ENCODE data around the gene TXNRD1. TPM values are rescaled to one million over a fixed set of nuclear protein-coding genes. Genes with fewer than 3 reads are reported as not detected.

Gene TXNRD1
- total and polyA plus RNA-seq, 9 donors = 45.0 to 157 (median 77.4) TPM

GRCh38 chr12:104175726-104176247 is 39.8 kb upstream of the TXNRD1 start:
- DNase-seq = no peak
- peaks cover 8% of the 10 kb centered on the region for H3K4me1 ChIP-seq (ENCODE audit: insufficient read depth)
- TF ChIP-seq EP300 (IDR thresholded peaks at IDR 0.05) = no peak
- intact Hi-C loops (cut with DNase I) = no loop called here
- no peak overlapping the region for H3K27ac ChIP-seq
- no peaks in the 10 kb centered on the region for H3K9me3 ChIP-seq
- H3K4me3 ChIP-seq = no peak overlapping the region
- no peaks in the 10 kb centered on the region for H3K36me3 ChIP-seq
- WGBS, 3 donors = 83 to 88% (median 86%) methylated on average over 10 of the region's 10 CpGs
- no peaks in the 10 kb centered on the region for H3K27me3 ChIP-seq

GRCh38 chr12:104177336-104177662 is 38.3 kb upstream of the TXNRD1 start:
- H3K4me1 ChIP-seq (ENCODE audit: insufficient read depth) = peaks cover 8% of the 10 kb centered on the region

DNA sequence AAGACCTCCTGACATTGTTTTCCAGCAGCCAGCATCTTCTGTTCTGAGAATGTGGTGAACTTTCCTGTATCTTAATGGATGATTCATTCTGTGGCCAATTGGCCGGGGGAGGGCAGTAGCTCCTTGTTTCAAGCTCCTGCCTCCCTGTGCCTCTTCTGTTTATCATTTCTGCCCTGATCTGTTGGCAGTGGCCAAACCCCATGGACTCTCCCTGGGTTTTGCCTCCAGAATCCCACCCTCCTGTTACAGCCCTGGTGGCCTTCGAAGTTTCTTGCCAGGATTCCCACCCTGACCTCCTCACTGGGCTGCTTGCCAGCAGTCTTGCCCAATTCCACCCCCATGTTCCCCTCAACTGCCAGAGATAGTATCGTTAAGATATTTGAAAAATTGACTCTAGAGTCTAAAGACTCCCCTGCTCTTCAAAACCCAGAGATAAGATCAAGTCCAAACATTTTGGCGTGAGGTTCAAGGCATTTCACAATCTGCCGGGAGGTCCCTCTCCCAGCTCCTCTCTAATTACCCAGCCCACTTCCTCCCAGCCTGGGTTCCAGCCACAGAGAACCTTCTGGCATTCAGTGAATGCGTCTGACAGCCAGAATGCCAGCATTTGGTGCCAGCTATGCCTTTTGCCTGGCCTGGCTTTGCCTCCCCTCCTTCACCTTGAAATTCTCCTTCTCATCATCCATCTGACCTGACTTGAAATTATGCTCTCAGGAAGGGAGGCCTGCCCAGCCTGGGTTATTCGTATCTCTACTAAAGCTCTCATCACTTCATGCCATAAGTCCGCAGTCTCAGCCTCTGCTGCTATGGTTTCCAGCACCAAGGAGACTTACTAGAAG is 37.7 kb upstream of the TXNRD1 start:
- WGBS, 3 donors = 15 to 25% (median 21%) methylated on average over 7 to 8 of the region's 8 CpGs
- intact Hi-C loops (cut with DNase I) = no loop called here
- Histone ChIP-seq H3K27ac (peak overlapping the region in 1 of 2 donors; percentile 43), H3K4me1 (ENCODE audit: insufficient read depth) (peaks cover 8% of the 10 kb centered on the region), H3K9me3 (no peaks in the 10 kb centered on the region), H3K4me3 (no peak overlapping the region), H3K27me3 (no peaks in the 10 kb centered on the region), H3K36me3 (no peaks in the 10 kb centered on the region)
- DNase-seq = peak; percentile 68 to 90 (median 78)
- peak; percentile 92 for TF ChIP-seq EP300 (IDR thresholded peaks at IDR 0.05)
- peak in 1 of 3 donors; percentile 15 for TF ChIP-seq CTCF (IDR thresholded peaks at IDR 0.05)
- TF ChIP-seq POLR2A (IDR thresholded peaks at IDR 0.05) = no peak

More at GRCh38 chr12:104177336-104177662, 38.3 kb upstream of the TXNRD1 start:
- DNase-seq = no peak
- H3K36me3 ChIP-seq = no peaks in the 10 kb centered on the region
- TF ChIP-seq EP300 (IDR thresholded peaks at IDR 0.05) (no peak), POLR2A (IDR thresholded peaks at IDR 0.05) (no peak), CTCF (IDR thresholded peaks at IDR 0.05) (no peak)
- peak overlapping the region in 1 of 2 donors; percentile 14 for H3K27ac ChIP-seq
- no peak overlapping the region for H3K4me3 ChIP-seq
- 3 to 6% (median 5%) methylated on average over 2 of the region's 2 CpGs for WGBS, 3 donors
- H3K27me3 ChIP-seq = no peaks in the 10 kb centered on the region
- H3K9me3 ChIP-seq = no peaks in the 10 kb centered on the region
- intact Hi-C loops (cut with DNase I) = no loop called here

GRCh38 chr12:104180374-104180773 is 35.2 kb upstream of the TXNRD1 start:
- Histone ChIP-seq H3K9me3 (peaks cover 0 to 5% of the 10 kb centered on the region in 2 donors), H3K4me3 (no peak overlapping the region), H3K27ac (no peak overlapping the region), H3K4me1 (ENCODE audit: insufficient read depth) (peaks cover 8% of the 10 kb centered on the region), H3K27me3 (no peaks in the 10 kb centered on the region), H3K36me3 (no peaks in the 10 kb centered on the region)
- 54 to 74% (median 55%) methylated on average over 5 of the region's 5 CpGs for WGBS, 3 donors
- intact Hi-C loops (cut with DNase I) = no loop called here
- TF ChIP-seq CTCF (IDR thresholded peaks at IDR 0.05) = no peak
- TF ChIP-seq EP300 (IDR thresholded peaks at IDR 0.05) = no peak
- no peak for TF ChIP-seq POLR2A (IDR thresholded peaks at IDR 0.05)
- DNase-seq = no peak

- WGBS, 3 donors = 42 to 48% (median 43%) methylated on average over 4 of the region's 4 CpGs
- Histone ChIP-seq H3K27ac (no peak overlapping the region), H3K4me1 (ENCODE audit: insufficient read depth) (peaks cover 8% of the 10 kb centered on the region), H3K9me3 (peaks cover 0 to 5% of the 10 kb centered on the region in 2 donors), H3K4me3 (no peak overlapping the region), H3K36me3 (no peaks in the 10 kb centered on the region), H3K27me3 (no peaks in the 10 kb centered on the region)
- TF ChIP-seq POLR2A (IDR thresholded peaks at IDR 0.05) (no peak), EP300 (IDR thresholded peaks at IDR 0.05) (no peak), CTCF (IDR thresholded peaks at IDR 0.05) (no peak)
- no peak for DNase-seq
- intact Hi-C loops (cut with DNase I) = no loop called here
Measured at GRCh38 chr12:104181313-104181712, 34.3 kb upstream of the TXNRD1 start.

Data from ovary (tissue), 9 donors.